Endothelial cell of umbilical vein (primary cell): ENCODE results near the gene RYR3. TPM values are rescaled to one million over a fixed set of nuclear protein-coding genes. Genes with fewer than 3 reads are reported as not detected.

Experiments used
- BruUV-seq: library from RNA; stranded (reverse); fragments of 400-500 nt; replicated peaks from 2 replicates; lab custom pipeline; 2021; lab: Mats Ljungman, UMichigan
- CTCF ChIA-PET: fragments of 300-600, 350-600 bp; sonication (Branson Sonifier 250); formaldehyde crosslinking; loops from one replicate; lab custom pipeline; 2021; ENCODE audit warnings: antibody characterized with exemption, inconsistent platforms; lab: Charles Lee
- POLR2A ChIA-PET: fragments of 300-600, 350-600 bp; sonication (Branson Sonifier 250); formaldehyde crosslinking; loops from one replicate; lab custom pipeline; 2021; ENCODE audit warnings: antibody characterized with exemption, inconsistent platforms; lab: Charles Lee
- DNase-seq: peaks from one replicate; pipeline ENCODE4 v3.0.0-alpha.2; 2011; ENCODE audit warnings: low read depth, low spot score
- FAIRE-seq: peaks from 2 replicates; lab custom pipeline; 2011; peaks lifted over from hg19 to GRCh38; lab: Jason Lieb, UNC
- H2AFZ ChIP-seq: 2 replicates; pipeline ENCODE4 v1.6.0; 2012; ENCODE audit warnings: low read depth, low read length, control low read depth, inconsistent platforms
- H3K27ac ChIP-seq: 2 replicates; pipeline ENCODE4 v1.5.1; 2011; ENCODE audit warnings: low read depth, mild to moderate bottlenecking, control low read depth, low read length, moderate library complexity; ENCODE audit not compliant: insufficient read depth
- H3K27me3 ChIP-seq, 2 experiments: 2 replicates each; pipeline versions ENCODE4 v1.6.0 to v1.6.1; 2011; ENCODE audit warnings: low read length in 2 of 2, mixed read lengths in 1 of 2; ENCODE audit not compliant: control insufficient read depth in 2 of 2, insufficient read depth in 2 of 2
- H3K36me3 ChIP-seq, 2 experiments: 2 replicates in 1 of 2; 3 replicates in 1 of 2; pipeline ENCODE4 v1.5.1; 2011; ENCODE audit warnings: low read length in 2 of 2, mild to moderate bottlenecking in 1 of 2, moderate library complexity in 1 of 2; ENCODE audit not compliant: control insufficient read depth in 2 of 2, insufficient read depth in 2 of 2; ENCODE audit errors: extremely low read depth in 1 of 2
- H3K4me1 ChIP-seq: 3 replicates; pipeline ENCODE4 v1.5.1; 2011; ENCODE audit warnings: mild to moderate bottlenecking, low read length; ENCODE audit not compliant: control insufficient read depth, insufficient read depth; ENCODE audit errors: extremely low read depth
- H3K4me2 ChIP-seq: 2 replicates; pipeline ENCODE4 v1.6.1; 2011; ENCODE audit warnings: low read length, control low read depth, mixed read lengths; ENCODE audit not compliant: insufficient read depth
- H3K4me3 ChIP-seq, 3 experiments: fragments of 200-600 bp in 1 of 3; sonication (generic), shearing (Covaris generic) in 1 of 3; replicated peaks in 1 of 3; 2 replicates each; pipeline ENCODE4 v1.5.1; 2011 to 2016; ENCODE audit warnings: control low read depth in 3 of 3, low read length in 3 of 3, mild to moderate bottlenecking in 2 of 3, inconsistent platforms in 1 of 3, low read depth in 1 of 3, moderate library complexity in 1 of 3; ENCODE audit not compliant: insufficient read depth in 1 of 3
- H3K79me2 ChIP-seq: 2 replicates; pipeline ENCODE4 v1.6.0; 2012; ENCODE audit warnings: low read length, inconsistent platforms; ENCODE audit not compliant: control insufficient read depth, insufficient read depth
- H3K9ac ChIP-seq: replicated peaks from 2 replicates; pipeline ENCODE3; 2011; ENCODE audit warnings: low read length, control low read depth; ENCODE audit not compliant: insufficient read depth; ENCODE audit errors: extremely low read depth
- H3K9me1 ChIP-seq: replicated peaks from 3 replicates; pipeline ENCODE4 v1.6.0; 2011; ENCODE audit warnings: mild to moderate bottlenecking, low read length; ENCODE audit not compliant: control insufficient read depth, insufficient read depth; ENCODE audit errors: extremely low read depth
- H3K9me3 ChIP-seq: replicated peaks from 2 replicates; pipeline ENCODE4 v1.5.1; 2012; ENCODE audit warnings: low read length, inconsistent platforms; ENCODE audit not compliant: control insufficient read depth, insufficient read depth
- H4K20me1 ChIP-seq: replicated peaks from 2 replicates; pipeline ENCODE3; 2011; ENCODE audit warnings: mild to moderate bottlenecking, low read length; ENCODE audit not compliant: control insufficient read depth, insufficient read depth; ENCODE audit errors: extremely low read depth
- EZH2 ChIP-seq: IDR thresholded peaks from 2 replicates; pipeline ENCODE4 v1.6.1; 2012; ENCODE audit warnings: borderline replicate concordance, low read depth, mild to moderate bottlenecking, moderate library complexity, low read length, inconsistent platforms; ENCODE audit not compliant: severe bottlenecking
- POLR2A ChIP-seq: IDR thresholded peaks from 2 replicates; pipeline ENCODE4 v1.6.1; 2012; ENCODE audit warnings: low read depth, mild to moderate bottlenecking, control low read depth, low read length
- POLR2AphosphoS5 ChIP-seq: IDR thresholded peaks from 2 replicates; pipeline ENCODE4 v1.6.1; 2012; ENCODE audit warnings: low read depth, mild to moderate bottlenecking, control low read depth, low read length, moderate library complexity; ENCODE audit not compliant: insufficient read depth
- dilution Hi-C: fragments of 300-500 bp; cut with MboI; formaldehyde crosslinking; loops from one replicate; pipeline ENCODE4 v1.15.0; 2019; ENCODE audit warnings: low sequenced_read_pairs; ENCODE audit not compliant: extremely low pct_ligation_motif_present
- intact Hi-C: fragments of 100-400 bp; cut with micrococcal nuclease; formaldehyde crosslinking; loops from one replicate; pipeline ENCODE4 v1.10.0; 2022
- polyA plus RNA-seq, 4 experiments: library from polyadenylated mRNA; depleted of rRNA in 3 of 4; stranded (reverse) in 3 of 4; unstranded in 1 of 4; fragments of >200 nt; gene quantifications; 2 replicates each; pipeline versions ENCODE4 v1.2.1 to v1.2.3, GENCODE V29; 2011 to 2012; ENCODE audit warnings: missing spikeins in 1 of 4
- total RNA-seq: library from RNA; stranded (reverse); gene quantifications from 2 replicates; pipeline ENCODE4 v1.2.3, GENCODE V29; 2021
- TF ChIP-seq, protein P1 (sequence below), 2 donors: IDR thresholded peaks; 1 replicate in 1 of 2; 2 replicates in 1 of 2; pipeline ENCODE4 v1.5.1; 2011; ENCODE audit warnings: low read length in 2 of 2, mild to moderate bottlenecking in 2 of 2, moderate library complexity in 2 of 2, control low read depth in 1 of 2, inconsistent platforms in 1 of 2, low read depth in 1 of 2; ENCODE audit not compliant: insufficient read depth in 1 of 2; ENCODE audit errors: extremely low read depth in 1 of 2

The RYR3 gene
- total and polyA plus RNA-seq, 2 donors (not counting 3 experiments of a cell fraction or from before 2014, with no cell fraction given): not detected

DNA sequence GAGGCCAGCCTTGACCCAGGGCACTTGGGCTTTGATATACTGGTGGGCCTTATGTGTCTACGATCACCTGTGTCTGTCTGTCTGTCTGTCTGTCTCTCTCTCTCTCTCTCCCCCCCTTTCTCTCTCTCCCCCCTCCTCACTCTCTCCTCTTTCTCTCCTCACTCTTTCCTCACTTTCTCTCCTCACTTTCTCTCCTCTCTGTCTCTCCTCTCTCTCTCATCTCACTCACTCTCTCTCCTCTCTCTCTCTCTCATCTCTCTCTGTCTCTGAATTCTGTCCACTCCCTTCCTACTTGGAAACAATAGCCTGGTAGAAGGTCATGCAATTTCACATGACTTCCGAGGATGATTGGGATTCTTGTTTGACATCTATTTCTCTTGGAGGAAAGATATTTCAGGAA is 388.4 kb downstream of the RYR3 start:
- dilution Hi-C loops (no loop called here), intact Hi-C loops (no loop called here)
- no peaks in the 10 kb centered on the region for H3K9me1 ChIP-seq
- H3K27me3 ChIP-seq: peaks cover 0 to 3% of the 10 kb centered on the region in 2 experiments
- TF ChIP-seq EZH2 (no peak), POLR2A (no peak), POLR2AphosphoS5 (no peak)
- no peak overlapping the region for H2AFZ ChIP-seq
- BruUV-seq: no TSS peak
- no peaks in the 10 kb centered on the region for H4K20me1 ChIP-seq
- no peaks in the 10 kb centered on the region for H3K79me2 ChIP-seq
- H3K36me3 ChIP-seq: no peaks in the 10 kb centered on the region
- no peaks in the 10 kb centered on the region for H3K4me1 ChIP-seq
- H3K27ac ChIP-seq: no peak overlapping the region
- H3K9ac ChIP-seq: no peak overlapping the region
- no peak overlapping the region for H3K4me3 ChIP-seq
- H3K4me2 ChIP-seq: no peak overlapping the region
- FAIRE-seq: no peak
- CTCF ChIA-PET: interaction anchor here (3.0 to 3.1 kb wide), 3 partner anchors 23 to 405 kb away, joined by 97 to 223 read pairs (median 116); no protein-coding TSS in a partner anchor
- no peaks in the 10 kb centered on the region for H3K9me3 ChIP-seq
- POLR2A ChIA-PET: no interaction called here
- no peak for DNase-seq

DNA sequence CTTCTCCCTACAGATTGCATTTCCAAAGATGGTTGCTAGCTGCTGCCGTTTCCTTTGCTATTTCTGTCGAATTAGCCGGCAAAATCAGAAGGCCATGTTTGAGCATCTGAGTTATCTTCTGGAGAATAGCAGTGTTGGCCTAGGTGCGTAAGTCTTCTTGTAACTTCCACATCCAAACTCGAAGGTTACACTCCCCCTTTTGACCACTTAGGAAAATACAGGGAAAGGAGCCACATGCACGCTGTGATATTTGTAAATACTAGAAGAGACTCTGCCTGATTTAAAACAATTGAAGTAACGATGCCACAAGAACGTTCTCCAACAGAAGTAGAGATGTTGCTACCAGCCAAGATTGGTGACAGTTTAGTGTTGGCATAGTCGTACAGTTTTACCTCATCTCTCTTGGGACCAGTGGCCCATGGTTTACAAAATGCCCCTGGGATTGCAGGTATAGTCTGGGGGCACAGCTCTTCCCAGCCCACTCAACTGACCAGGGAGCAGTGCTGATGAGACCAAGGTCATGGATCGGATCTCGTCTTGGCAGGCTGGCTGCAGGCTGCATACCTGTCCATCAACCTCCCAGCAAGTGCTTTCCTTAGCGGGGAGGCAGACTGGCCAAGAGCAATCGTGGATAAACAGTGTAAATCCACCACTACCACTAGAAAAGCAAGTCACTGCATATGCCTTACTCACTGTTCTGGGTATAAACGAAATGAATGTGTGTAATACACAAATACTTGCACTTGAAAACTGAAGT is 389.1 kb downstream of the RYR3 start:
- Histone ChIP-seq H3K36me3 (no peaks in the 10 kb centered on the region), H3K9ac (no peak overlapping the region), H3K9me1 (no peaks in the 10 kb centered on the region), H4K20me1 (no peaks in the 10 kb centered on the region), H3K27ac (no peak overlapping the region), H3K27me3 (peaks cover 0 to 3% of the 10 kb centered on the region in 2 experiments), H3K9me3 (no peaks in the 10 kb centered on the region), H3K4me3 (no peak overlapping the region), H2AFZ (no peak overlapping the region), H3K4me1 (no peaks in the 10 kb centered on the region), H3K79me2 (no peaks in the 10 kb centered on the region), H3K4me2 (no peak overlapping the region)
- CTCF ChIA-PET: interaction anchor here (0.6 to 3.1 kb wide), 49 partner anchors 9 to 677 kb away, joined by 3 to 223 read pairs (median 5); no protein-coding TSS in a partner anchor
- intact Hi-C loops: loop anchor here (1.0 to 5.0 kb wide), 6 partner anchors 25 to 678 kb away; no protein-coding TSS in a partner anchor
- no peak for DNase-seq
- no peak for FAIRE-seq
- no TSS peak for BruUV-seq
- TF ChIP-seq EZH2: no peak
- TF ChIP-seq, protein P1, sequence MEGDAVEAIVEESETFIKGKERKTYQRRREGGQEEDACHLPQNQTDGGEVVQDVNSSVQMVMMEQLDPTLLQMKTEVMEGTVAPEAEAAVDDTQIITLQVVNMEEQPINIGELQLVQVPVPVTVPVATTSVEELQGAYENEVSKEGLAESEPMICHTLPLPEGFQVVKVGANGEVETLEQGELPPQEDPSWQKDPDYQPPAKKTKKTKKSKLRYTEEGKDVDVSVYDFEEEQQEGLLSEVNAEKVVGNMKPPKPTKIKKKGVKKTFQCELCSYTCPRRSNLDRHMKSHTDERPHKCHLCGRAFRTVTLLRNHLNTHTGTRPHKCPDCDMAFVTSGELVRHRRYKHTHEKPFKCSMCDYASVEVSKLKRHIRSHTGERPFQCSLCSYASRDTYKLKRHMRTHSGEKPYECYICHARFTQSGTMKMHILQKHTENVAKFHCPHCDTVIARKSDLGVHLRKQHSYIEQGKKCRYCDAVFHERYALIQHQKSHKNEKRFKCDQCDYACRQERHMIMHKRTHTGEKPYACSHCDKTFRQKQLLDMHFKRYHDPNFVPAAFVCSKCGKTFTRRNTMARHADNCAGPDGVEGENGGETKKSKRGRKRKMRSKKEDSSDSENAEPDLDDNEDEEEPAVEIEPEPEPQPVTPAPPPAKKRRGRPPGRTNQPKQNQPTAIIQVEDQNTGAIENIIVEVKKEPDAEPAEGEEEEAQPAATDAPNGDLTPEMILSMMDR (IDR thresholded peaks at IDR 0.05; ENCODE audit: extremely low read depth in 1 of 2, insufficient read depth in 1 of 2, low read depth in 1 of 2, low read length in 2 of 2): peak in 1 of 2 donors; percentile 5
- POLR2A ChIA-PET: no interaction called here
- dilution Hi-C loops: no loop called here
